ENCODE data around the gene TBC1D14.

Gene TBC1D14

DNA sequence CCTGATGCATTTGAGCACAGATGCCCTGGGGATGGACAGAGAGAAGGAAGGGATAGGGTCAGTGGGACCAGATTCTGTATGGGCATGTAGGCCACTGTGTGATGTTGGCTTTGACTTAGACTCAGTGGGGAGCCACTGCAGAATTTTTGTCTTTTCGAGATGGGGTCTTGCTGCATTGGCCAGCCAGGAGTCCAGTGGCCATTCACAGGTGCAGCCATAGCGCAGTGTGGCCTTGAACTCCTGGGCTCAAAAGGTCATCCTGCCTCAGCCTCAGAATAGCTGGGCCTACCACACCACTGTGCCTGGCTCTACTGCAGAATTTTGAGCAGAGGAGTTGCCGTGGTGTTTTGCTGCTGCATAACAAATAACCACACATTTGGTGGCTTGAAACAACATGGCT, 22.8 kb downstream of the TBC1D14 start:
- no peak for DNase-seq

DNA sequence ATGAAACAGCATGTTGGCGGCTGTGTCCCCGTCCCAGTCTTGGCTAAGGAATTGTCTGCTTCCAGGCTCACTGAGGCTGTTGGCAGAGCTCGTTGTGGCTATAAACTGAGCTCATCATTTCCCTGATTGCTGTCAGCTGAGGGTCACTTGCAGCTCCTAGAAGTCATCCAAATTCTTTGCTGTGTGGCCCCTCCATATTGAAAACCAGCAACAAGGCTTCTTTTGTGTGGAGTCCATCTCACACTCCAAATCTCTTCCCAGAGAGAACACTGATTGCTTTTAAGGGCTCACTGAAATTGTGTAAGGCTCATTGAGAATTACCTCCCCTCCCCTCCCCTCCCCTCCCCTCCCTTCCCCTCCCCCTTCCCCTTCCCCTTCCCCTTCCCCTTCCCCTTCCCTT, 23.3 kb downstream of the TBC1D14 start:
- no peak for DNase-seq

DNA sequence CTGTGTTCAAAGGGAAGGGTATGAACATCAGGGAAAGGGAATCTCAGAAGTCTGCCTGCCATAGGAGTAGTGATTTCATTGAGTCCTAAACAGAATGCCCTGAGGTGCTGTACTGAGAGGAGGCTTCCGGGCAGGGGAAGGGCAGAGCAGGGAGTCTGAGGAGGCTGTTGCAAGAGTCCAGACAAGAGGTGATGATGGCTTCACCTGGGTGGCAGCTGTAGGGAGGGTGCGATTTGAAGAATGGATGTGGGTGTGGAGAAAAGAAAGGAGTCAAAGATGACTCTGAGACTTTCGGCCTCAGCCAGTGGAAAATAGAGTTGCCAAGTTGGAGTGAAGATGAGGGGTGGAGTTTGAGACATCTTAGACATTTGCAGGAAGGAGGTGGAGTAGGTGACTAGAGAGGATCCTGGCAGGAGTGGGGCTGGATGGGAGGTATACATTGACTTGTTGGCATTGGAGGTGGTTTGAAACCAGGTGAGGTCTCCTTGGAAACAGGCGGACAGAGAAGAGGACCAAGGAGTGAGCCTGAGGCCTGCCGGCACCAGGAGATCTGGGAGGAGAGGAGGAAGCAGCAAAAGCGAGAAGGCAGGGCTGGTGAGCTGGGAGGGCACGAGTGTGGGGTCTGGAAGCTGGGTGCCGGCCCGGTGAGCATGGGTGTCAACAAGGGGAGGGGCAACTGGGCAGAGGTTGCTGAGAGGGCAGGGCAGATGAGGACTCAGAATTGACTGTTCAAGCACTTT, 24.2 kb downstream of the TBC1D14 start:
- no peak for DNase-seq

DNA sequence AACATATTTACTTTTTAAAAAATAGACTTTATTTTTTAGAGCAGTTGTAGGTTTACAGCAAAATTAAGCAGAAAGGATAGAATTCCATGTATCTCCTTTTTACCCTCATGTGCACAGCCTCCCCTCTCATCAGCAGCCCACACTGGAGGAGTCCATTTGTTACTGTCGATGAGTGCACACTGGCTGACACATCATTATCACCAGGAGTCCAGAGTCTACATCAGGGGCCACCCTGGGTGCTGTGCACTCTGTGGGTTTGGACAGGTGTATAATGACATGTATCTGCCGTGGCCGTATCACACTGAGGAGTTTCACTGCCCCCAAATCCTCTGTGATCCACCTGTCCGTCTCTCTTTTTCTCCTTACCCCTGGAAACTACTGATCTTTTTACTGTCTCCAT, 26.3 kb downstream of the TBC1D14 start:
- DNase-seq, result no peak

DNA sequence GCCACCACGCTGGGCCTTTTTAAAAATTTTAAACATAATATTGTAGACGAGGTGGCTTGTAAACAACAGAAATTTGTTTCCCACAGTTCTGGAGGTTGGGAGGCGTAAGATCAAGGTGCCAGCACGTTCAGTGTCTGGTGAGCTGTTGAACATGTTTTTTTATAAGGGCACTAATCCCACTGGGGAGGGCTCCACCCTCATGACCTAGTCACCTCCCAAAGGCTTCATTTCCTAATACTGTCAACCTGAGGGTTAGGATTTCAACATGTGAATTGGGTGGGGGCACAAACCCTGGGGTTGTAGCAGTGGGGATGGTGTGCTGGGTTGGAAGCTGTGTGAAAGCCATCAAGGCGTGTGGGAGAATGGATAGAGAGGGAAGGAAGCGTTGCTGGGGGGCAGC, 27.6 kb downstream of the TBC1D14 start:
- no peak for DNase-seq

DNA sequence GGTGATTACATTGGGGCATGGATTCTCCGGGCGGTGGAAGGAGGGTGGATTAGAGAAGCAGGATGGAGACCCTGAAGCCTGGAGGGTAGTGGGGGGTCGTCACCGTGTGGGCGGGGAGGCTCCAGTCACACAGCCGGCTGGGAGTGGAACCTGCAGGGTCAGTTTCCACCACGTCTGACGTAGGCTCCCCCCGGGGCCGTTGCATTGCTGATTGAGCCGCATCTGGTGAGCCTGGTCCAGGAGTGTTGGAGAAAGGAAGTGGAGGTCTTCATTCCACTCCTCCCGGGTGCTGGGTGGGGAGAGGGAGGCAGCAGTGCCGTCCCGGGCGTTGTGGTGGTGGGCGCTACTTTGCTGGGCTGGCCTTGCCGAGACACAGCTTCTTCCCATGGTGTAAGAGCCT, 28.1 kb downstream of the TBC1D14 start:
- no peak for DNase-seq

DNA sequence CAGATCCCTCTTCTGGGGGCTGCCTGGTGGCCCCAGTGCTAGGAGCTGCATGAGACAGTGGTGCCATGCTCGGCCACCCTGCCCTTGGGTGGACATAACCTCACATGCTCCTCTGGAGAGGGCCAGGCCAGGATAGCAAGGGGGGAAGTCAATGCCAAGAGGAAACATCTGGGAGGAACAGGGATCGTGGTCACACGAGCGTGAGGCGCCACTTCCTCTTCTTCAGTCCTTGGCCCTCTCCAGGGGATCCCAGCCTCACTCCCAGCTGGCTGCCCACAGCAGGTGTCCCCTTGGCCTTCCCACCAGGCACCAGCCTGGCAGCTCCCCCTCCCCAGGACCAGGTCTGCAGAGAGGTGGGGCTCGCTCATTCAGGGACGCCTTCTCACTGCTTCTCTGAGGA, 28.6 kb downstream of the TBC1D14 start:
- DNase-seq, result no peak

DNA sequence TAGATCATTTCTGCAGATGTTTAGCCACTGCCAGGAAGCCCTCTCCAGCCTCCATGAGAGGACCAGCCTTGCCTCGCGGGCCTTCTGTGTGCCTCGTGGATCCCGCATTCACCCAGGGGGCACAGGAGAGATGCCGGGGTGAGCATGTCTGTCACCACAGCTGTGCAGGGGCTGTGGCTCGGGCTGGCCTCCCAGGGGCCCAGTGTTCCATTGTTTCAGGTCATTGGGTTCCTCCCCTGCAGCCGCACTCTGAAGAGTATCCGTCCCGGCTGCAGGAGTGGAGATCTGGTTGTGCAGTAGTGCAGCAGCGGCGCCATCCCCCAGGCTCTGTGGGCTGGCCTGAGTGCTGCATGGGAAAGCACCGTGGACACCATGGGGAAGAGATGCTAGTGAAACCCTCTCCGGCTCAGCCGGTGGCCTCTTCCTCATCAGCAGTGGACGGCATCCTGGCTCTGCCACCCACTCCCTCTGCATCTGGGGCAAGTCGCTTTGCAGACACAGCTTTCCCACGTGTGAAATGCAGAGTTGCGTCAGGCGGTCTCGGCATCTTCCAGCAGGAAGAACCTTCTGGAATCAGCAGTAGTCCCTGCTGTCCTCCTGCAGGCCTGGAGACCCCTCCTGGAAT, 29.1 kb downstream of the TBC1D14 start:
- no peak for DNase-seq

DNA sequence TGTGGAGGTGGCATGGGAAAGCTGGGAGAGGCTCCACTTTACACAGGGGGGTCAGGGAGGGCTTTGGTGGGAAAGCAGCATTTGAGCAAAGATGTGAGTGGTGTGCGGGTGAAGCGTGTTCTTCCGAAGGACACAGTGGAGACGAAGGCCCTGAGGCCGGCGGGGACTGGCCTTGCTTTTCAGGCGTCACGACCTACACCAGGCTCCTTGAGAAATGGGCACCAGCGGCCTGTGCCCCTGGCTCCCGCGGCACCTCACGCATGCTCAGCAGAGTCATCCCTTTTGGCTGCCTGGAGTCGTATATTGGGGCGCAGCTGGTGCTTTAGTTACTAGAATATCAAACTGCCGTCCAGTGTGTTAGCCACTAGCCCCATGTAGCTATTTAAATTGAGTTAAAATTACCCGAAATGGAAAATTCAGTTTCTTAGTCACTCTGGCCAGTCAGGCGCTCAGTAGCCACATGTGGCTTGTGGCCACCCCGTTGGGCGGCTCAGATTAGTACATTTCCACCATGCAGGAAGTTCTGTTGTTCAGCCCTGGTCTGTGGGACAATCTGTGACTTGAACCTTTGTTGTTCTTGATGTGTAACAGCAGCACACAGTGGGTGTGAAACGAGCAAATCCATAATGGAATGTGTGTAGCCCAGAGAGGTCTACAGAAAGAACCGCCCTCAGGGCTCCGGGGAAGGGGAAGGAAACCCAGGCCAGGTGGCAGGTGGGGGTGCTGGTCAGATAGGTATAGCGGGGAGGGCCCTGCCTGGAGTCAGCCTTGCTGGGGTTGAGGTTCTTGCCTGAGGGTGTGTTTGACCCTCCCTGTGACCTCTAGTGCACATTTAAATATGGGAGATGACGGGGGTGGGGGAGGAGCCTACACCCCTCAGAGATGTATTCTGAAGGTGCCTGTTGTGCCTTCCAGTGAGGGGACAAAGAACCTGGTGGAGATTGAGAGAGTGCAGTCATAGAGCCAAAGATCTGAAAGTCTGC, 30.4 kb downstream of the TBC1D14 start:
- DNase-seq, result no peak

DNA sequence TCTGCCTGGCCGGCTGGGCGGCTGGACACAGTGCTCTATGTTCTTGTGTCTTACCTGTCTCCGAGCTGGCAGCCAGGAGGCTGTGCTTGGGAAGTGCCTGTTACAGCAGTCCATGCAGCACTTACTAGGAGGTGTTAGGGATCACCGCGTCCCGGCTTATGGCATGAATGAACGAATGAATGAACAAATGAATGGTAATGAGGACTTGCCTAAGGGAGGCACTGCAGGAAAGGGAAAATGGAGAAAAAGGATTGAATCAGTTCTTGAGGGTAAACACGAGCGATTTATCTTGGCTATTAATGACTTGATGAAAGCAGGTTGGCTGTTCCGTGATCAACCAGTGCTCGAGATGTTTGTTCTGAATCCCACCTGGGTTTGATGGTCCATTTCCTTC, 31.1 kb downstream of the TBC1D14 start:
- DNase-seq, result no peak

DNA sequence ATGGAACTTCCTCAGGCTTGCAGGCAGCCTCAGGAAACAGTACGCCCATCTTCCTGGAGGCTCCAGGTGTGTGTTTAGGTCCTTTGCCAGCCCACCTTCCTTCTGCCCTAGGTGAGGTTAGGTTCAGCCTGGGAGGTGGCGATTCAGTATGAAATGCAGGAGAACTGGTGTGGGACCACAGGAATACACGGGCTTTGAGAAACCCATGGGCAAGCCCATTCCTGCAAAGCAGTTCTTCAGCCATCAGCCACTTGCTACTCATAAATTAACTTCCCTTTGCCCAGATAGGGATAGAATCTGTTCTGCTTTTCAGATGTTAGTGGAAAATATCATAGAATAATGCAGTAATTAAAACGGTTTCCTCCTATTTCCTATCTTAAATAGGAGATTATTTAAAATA, 32.2 kb downstream of the TBC1D14 start:
- no peak for DNase-seq

DNA sequence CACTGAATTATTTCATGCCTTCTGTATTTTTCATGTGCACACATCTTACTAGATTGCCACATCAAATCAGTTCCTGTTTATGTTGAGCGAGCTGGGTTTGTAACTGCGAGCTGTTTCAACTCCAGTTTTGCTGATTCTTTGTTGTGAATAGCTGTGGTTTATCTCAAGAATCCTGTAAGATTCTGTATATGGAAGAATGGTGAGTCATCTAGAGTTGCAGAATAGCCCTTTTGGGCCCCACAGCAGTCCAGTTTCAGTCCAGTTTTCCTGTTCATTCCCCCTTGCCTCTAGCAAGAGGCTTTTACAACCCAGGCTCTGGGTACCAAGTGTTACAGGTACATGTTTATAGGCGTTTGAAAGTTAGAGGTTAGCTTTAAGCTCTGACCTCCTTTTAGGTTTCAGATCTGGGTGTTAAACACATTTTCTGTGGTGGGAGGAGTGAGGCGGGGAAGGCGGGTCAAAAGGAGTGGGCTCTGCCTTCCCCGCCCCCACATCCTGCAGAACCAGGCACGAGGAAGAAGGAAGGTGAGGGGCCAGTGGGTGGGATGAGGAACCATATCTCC, 32.7 kb downstream of the TBC1D14 start:
- DNase-seq, result peak in 1 of 4 experiments; percentile 38

DNA sequence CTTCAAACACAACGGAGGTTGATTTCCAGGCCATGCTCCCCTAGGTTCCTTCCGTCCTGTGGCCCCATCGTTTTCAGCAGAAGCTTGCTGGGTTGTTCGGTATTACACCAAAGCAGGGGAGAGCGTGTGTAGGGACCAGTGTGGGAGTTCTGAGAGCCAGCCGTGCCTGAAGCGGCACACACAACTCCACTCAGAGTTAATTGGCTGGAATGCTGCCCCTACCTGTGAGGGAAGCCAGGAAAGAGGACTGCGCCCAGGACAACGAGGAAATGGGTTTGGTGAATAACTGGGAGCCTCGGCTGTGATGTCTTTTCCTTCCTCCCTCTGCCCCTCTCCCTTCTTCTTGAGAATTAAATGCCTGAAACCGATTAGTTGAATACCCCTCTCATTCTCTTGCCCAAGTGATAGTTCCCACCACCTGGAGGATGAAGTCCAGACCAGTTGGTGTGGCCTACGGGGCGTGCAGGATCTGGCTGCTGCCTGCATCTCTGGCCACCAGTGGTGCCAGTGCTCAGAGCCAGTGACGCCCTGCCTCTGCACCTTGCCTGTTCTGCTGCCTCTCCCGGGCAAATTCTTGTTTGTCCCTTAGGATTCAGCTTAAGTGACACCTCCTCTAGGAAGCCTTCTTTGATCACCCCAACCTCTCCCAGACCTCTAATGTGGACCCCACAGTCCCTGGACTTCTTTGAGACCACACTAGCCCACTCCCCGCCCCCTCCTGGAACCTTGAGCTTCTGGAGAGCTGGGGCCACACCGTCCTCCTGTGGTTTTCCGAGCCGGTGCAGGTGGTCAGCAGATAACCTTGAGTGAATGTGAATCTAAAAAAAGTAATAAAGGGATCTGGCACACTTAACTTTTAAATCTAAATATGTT, 33.6 kb downstream of the TBC1D14 start:
- no peak for DNase-seq

DNA sequence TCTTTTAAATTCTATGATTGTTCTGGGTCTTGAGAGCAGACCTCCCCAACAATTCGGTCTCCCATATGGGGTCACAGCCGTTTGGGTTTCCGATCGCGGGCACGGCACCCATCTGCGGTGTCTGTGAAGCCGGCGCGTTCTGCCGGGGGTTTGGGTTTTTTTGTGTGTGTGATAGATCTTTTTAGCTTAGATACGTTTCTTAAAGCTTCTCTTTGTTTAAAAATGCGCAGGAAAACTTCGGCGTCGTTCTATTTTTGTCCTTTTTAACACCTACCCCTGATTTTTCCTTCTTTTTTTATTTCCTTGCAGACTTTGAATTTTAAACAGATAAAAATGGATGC, 34.2 kb downstream of the TBC1D14 start:
- no peak for DNase-seq

DNA sequence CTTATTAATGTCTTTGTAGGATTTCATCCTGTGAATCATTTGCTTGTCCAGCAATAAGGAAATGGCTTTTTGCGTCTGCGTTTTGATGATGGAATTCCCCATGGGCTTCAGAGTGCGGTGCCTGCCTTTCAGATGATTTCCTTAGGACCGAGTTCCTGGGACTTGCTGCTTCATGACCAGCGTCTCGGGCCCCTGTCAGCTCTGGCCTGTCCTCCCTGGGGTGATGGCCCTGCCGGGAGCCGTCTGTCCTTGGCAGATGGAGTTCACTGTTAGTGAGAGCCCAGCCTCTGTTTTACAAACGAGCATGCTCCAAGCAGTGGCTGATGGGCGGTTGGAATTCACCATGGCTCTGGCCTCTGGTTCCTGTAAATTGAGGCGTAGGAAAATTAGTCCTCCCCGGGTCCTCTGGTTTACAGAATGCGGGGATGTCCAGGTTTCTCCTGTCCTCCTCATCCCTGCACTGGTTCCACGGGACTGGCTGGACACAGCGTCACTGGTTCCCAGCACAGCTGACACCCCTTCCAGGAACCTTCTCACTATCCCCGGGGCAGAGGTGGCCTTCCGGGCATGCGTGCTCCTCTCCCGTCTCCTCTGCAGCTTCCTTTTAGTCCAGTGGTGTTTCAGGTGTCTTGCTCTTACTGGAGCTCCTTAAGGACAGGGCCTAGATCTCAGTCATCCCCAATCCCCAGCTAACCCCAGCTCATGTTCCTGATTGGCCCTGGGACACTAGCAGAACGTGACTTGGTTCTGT, 34.9 kb downstream of the TBC1D14 start:
- no peak for DNase-seq

DNA sequence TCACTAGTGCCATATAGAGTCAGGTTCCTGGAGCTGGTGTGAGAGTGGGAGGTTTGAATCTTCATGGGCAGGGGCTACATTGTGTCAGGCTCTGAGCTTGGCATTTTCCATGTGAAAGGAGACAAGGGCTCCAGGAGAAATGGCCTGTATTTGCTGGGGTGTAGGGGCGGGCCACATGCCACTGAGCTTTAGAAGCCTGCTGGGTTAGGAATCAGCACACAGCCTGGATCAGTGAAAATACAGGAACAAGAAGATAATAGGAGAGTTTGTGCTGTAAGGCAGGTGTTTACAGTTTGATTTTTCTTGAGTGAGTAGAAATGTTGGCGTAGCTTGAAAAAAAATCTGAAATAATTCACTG, 35.4 kb downstream of the TBC1D14 start:
- DNase-seq, result no peak

DNA sequence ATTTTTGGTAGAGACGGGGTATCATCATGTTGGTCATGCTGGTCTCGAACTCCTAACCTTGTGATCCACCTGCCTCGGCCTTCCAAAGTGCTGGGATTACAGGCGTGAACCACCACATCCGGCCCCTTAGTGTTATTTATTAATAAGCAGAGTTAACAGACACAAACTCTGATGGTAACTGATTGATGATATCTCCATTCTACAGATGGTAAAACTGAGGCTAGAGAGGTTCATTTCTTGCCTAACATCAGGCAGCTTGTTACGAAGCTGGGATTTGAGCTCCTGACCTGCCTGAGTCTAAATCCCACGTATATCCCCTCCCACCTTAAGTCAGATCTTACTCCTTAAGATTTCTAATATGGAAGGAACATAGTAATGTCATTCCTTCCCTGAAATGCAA, 36.9 kb downstream of the TBC1D14 start:
- DNase-seq, result no peak

DNA sequence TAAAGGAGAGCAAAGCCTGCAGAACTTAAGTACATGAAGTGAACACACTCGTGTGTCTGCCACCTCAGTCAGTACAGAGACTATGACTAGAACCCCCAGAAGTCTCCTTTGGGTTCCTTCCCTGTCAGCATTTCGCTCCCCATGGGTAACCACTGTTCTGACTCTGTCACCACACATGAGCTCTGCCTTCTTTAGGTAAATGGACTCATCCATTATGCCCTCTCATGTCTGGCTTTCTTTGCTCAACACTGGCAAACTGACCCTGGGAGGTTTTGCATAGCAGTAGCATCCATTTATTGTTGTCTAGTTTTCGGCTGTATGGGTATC, 38.5 kb downstream of the TBC1D14 start:
- DNase-seq, result no peak

DNA sequence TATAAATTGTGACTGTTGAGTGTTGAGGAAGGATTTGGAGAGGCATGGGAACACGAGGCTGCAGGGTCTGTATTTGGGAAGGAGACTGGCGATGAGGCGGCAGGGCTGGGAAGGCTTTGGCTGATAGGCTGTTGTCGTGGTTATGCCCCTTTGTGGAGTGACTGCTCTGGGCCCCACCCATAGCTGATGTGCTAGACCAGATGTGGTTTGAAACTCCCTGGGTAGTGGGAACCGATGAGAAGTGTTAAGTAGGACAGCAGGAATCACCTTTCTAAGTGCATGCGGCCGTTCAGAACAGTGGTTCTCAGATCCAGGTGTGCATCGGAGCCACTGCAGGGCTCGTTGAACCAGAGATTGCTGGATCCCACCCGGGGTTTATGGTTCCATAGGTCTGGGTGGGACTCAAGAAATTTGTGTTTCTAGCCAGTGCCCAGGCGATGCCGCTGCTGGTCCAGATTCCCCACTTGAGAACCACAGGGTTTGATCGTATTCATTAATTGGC, 42.3 kb downstream of the TBC1D14 start:
- no peak for DNase-seq

DNA sequence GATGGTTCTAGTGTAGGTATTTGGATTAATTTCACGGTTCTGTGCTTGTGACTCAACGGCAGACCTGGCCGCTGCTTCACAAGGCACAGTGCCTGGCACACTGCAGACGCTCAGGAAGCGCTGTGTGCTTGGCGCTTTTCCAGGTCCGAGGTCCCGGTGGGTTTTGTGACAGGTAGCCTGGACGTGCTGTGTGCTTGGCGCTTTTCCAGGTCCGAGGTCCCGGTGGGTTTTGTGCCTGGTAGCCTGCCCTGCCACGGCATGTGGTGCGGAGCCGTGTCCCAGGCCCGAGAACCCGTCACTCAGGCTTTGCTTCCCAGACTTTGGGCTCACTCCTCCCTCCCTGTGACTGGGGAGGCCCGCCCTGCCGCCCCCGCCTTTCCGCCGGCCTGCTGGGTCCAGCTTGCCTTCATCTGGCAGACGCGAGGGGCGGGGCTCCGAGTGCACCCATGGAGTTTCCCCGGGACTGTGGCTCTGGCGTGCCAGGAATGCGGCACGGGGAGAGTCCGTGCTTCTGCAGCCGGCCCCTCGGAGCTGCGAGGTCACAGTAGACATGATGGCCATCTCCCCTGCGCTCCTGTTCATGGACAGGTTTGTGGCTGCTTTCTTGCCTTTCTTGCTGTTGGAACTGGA, 44.2 kb downstream of the TBC1D14 start:
- no peak for DNase-seq

DNA sequence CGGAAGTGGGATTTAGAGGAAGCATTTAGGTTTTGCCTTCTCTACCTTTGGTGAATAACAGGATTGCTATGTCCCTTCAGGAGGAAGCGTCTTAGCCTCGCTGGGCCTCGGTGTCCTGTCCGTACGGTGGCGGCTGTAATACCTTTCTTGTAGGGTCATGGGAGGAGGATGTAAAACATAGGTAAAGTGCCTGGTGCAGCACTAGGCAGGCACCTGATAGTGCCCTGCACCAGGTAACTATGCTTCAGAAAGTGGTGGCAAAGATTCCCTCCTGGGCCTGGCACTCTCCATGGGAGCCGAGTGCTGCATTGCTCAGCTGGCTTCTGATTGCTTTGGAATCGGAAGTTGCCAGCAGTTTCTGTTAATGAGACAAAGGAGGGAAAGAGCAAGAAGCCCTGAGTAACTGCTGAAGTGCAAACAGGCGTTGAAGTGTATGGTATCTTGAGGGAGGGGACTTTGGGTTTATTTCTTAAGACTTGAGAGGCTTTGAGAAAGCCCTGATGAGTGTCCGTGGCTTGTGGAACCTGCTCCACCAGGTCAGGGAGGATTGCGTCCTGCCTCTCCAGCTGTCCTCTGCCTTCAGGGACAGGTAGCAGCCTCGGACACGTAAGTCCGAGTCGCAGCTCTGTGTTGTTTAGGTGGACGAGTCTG, 45.8 kb downstream of the TBC1D14 start:
- DNase-seq, result no peak
